NCI-H2196 (cell line): ENCODE measurements around the gene CHEK1.

Experiments used
- DNase-seq: peaks from one replicate; lab custom pipeline; 2025; ENCODE audit not compliant: unreplicated experiment; lab: John Stamatoyannopoulos, UW

Gene CHEK1

DNA sequence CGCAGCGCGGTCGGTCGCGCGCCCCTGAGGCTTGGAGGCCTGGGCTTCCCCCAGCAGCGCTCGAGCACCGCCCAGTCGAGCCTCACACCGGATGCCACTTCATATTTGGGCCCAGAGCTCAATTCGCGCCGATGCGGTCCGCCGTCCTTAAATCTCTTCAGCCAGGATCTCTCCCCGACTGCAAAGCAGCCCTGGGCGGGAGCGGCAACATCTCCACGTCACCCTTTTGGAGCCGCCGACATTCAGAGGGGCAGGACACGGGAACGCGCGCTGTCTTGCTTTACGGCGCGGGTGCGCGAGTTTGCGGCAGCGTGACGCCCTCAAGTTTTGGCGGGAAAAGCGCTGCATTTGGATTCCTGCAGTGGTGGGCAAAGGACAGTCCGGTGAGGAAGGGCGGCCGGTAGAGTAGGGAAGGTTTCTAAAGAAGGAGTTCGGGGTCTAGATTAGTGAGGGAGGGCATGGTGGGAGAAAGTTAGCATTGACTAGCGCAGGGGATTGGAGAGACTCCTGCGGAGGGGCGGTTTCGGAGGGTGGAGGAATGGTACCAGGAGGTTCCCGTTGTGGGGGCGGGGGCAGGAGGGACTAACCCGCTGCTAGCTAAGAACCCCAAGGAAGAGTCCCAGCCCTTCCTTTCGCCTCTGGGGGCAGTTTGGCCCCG lies 796 bp downstream of the CHEK1 start:
- peak; percentile 93 for DNase-seq

DNA sequence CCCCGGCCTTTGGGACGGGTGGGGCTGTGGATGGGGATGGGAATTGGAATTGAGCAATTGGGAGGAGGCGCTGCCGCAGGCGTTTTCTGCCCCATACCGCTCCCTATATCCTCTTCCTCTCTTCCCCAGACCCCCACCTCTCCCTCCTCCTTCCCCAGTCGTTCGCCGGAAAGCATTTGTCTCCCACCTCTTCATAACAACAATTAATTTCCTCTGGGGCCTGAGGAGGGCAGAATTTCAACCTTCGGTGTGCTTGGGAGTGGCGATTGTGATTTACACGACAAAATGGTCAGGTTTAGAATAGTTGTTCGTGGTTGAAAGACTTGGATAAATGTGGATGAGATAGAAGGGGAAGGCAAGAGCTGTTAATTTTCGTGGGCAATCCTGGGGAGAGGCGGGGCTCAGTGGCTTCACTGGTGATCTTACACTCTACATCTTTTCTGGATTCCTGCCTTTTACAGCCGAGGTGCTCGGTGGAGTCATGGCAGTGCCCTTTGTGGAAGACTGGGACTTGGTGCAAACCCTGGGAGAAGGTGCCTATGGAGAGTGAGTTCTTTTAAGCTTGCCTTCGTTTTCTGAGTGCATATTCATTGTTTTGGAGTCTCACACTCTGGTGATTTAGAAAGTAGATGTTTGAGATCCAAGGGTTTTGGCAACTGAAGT lies 1.5 kb downstream of the CHEK1 start:
- peak; percentile 81 for DNase-seq

DNA sequence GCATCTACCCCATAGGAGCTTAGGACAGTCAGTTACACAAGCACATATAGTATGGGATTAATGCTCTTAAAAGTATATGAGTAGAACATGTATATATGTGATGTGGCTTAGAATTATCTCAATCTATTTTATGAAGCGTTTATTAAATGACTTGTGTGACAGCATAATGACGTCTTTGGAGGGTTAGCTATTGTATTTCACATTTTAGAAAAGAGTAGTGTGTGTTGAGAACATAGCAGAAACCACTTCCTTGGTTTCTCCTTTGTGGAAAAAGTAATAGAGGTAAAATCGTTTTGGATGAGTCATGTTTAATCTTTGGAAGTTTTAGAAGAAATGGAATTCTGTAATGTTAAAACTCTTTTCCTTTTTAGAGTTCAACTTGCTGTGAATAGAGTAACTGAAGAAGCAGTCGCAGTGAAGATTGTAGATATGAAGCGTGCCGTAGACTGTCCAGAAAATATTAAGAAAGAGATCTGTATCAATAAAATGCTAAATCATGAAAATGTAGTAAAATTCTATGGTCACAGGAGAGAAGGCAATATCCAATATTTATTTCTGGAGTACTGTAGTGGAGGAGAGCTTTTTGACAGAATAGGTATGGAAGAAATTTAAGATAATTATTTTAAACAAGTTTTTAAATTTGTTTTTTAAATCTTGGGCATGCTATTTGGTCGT lies 2.4 kb downstream of the CHEK1 start:
- no peak for DNase-seq

DNA sequence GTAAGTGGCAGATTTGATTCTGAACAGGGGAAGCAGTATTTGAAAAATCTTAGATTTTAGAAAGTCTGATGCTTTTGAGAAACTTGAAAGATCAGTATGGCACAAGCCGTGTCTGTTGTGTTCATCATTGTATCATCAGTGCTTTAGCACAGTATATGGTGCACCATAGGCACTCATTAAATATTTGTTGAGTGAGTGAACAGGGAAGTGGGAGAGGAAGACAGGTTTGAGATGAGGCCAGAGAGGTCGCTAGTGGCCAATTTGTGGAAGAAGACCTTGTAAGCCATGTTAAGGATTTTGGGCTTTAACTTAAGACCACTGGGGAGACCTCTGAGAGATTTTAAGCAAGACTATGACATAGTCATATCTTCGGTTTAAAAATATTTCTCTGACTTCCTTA lies 12.9 kb downstream of the CHEK1 start:
- DNase-seq, result no peak

DNA sequence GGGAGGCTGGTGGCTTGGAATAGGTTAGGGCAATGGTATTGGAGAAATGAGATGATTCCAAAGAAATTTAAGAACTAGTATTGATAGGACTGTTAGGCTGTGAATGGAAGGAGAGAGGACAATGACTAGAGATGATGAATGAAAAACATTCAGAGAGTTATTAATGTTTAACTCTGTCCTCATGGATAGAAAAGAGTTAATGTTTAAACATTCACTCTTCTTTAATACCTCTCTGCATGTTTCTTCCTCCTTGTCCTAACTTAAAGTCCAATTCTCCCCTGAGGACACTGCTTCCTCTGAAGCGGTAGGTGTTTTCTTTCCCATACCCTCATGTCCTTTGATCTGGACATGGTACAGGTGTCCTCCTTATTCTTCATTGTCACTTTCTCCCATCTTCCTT lies 13.4 kb downstream of the CHEK1 start:
- no peak for DNase-seq

DNA sequence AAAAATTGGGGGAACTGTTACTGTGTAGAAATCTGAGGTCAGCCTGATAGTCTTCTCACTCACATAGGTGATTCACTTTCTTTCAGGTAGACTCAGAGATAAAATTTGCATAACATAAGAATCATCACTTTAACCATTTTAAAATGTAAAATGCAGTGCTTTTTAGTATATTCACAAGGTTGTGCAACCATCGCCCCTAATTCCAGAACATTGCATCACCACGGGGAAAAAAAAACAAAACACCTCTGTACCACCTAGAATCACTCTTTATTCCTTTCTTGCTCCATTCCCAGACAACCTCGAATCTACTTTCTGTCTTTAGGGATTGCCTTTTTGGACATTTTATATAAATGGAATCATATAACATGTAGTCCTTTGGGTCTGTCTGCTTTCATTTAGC lies 20.9 kb downstream of the CHEK1 start:
- DNase-seq, result no peak

DNA sequence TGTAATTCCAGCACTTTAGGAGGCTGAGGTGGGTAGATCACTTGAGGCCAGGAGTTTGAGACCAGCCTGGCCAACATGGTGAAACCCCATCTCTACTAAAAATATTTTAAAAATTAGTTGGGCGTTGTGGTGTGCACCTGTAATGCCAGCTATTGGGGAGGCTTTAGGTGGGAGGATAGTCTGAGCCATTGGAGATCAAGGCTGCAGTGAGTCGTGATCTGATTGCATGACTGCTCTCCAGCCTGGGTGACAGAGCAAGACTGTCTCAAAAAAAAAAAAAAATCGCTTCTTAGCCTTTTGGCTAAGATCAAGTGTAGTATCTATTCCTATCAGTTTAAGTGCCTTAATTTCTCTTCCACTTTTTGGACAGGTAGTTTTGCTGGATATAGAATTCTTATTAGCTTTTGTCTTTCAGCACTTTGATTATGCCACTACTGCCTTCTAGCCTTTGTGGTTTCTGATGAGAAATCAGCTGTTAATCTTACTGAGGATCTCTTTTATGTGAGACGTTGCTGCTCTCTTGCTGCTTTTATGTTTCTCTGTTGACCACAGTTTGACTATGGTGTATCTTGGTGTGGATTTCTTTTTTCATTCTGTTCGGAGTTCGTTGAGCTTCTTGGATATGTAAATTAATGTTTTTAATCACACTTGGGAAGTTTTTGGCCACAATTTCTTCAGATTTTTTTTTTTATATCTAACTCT lies 24.7 kb downstream of the CHEK1 start:
- DNase-seq, result no peak

DNA sequence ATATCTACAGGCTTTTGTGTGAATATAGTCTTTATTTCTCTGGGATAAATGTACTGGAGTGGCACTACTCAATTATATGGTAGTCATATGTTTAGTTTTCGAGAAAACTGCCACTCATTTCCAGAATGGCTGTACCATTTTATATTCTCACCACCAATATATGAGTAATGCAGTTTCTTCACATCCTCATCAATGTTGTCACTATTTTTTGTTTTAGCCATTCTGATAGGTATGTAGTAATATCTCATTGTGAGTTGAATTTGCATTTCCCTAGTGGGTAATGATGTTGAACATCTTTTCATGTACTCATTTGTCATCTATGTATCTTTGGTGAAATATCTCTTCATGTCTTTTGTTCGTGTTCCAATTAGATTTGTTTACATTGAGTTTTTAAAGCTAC lies 37.7 kb downstream of the CHEK1 start:
- no peak for DNase-seq

DNA sequence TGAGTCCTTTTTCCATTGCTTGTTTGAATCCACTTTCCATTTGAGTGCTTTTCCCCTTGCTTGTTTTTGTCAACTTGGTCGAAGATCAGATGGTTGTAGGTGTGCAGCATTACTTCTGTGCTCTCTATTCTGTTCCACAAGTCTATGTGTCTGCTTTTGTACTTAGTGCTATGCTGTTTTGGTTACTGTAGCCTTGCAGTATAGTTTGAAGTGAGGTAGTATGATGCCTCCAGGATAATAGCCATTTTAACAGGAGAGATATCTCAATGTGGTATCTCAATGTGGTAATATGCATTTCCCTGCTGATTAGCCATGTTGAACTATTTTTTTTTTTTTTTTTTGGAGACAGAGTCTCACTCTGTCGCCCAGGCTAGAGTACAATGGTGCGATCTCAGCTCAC lies 38.9 kb downstream of the CHEK1 start:
- DNase-seq, result no peak

DNA sequence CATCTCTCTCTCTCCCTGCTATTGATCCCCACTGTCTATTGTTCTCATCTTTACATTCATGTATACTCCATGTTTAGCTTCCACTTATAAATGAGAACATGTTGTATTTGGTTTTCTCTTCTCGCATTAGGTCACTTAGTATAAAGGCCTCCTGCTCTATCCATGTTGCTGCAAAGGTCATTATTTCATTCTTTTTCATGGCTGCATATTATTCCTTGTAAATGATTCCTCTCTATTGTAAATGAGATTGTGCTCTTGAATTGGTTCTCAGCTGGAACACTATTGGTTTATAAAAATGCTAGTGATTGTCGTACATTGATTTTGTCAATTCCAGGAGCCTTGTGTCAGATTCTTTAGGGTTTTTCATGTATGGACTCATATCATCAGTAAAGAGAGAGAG lies 42.2 kb downstream of the CHEK1 start:
- no peak for DNase-seq

DNA sequence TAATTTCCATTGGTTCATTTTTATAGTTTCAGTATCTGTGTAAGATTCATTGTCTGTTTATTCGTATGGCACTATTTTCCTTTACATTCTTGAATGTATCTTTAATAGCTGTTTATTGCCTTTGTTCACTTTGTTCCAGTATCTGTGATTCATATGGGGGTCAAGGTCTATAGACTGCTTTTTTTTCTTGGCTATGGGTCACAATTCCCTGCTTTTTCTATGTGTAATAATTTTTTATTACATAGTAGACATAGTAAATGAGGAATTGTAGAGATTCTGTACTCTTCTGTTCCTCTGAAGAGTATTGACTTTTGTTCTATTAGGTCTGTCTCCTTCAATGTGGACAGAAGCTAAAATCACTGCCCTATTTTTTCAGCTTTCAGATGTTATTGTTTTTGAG lies 45.2 kb downstream of the CHEK1 start:
- no peak for DNase-seq

DNA sequence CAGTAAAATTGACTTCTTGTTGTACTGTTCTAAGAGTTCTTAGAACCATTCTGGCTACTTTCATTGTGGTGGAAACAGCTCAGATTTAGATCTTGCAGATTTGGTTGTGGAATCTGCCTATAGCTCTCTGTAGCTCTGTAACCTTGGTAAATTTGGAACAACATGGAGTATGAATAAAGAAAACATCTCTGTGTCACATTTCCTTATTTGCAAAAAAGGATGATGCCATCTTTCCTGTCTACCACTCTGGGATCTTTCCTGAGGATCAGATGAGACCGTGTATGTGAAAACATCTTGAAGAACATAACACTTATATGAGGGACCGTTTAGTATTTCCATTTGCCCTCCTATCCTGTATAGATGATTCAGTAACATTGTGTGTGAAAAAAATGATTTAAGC lies 46.6 kb downstream of the CHEK1 start:
- DNase-seq, result no peak

DNA sequence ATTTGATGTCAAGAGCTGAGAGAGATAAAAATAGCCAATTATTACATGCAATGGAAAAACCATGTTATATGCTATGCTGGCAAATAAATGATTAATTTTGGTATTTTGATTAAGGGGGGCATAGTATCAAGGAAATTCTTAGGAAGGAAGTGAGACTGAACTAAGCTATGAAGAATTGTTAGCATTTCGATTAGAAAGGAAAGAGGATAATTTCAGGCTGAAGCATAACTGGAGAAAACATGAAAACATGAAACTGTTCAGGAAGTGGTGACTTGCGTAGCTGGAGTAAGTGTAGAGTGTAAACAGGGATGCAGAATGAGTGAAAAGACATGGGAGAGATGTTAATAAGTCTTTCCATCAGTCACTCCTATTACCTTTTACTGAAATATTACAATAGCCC lies 49.2 kb downstream of the CHEK1 start:
- no peak for DNase-seq

DNA sequence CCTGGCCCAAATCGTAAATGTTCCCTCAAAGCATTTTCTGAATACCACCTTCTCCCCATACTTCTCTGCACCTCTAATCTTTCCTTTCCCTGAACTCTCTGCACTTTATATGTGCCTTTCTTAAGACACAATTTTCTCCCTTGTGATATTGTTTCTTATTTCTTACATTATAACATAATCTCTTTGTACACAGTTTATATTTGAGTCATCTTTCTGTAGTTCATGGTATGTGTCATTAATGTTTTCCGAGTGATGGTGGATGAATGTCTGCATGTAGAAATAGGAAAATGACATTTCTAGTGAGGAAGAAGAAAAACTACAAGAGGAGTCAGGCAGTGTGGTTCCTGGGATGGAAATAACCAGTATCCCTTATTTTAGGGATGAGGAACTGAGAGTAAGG lies 50.2 kb downstream of the CHEK1 start:
- no peak for DNase-seq

DNA sequence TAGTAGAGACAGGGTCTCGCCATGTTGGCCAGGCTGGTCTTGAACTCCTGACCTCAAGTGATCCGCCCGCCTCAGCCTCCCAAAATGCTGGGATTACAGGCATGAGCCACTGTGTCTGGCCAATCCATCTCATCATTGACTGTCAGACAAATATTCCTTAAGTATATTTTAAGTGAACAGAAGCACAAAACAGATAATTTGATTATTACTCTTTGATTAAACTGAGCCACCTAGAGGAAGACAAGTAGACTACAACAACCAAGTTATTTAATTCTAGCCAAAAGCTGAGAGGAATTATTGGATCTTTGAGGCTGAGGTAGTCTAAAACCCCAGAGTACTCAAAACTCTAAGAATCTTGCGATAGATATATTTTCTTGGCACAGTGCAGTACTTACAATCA lies 54.4 kb downstream of the CHEK1 start:
- DNase-seq, result no peak

DNA sequence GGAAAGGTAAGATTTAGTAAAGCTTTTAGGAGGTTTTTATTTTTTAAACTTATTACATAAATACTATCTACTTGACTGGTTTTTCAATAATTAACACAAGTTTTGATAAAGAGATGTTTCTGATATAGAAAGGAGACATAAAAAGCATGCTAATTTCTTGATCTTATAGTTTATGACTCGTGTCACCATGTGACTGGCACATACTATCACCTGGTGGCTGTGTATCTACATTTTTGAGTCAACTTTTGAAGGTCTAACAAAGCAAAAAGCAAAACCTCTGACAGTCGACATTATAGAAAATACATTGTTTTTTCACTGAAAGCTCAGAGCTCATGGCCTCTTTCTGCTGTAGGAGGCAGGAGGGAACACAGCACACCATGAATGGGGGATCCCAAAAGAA lies 54.9 kb downstream of the CHEK1 start:
- no peak for DNase-seq

DNA sequence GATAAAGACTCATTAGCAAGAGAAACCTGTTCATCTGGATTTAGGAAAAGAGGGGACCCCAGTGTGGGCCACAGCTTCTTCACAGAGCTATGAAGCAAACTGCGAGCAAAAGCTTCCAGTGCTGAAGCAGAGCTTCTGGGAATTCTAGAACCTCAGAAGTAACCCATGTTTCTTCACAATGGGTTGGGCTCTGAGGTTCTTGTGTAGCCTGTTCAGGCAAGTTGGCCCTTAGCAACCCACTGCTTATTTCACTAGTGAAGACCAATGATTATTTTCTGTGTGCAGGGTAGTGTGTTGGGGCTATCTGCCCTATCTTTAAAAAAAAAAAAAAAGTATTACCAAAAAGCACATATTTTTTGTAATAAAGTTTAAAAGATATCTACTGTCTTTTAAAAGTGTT lies 55.8 kb downstream of the CHEK1 start, which contains the start of gene ACRV1:
TSS of gene ACRV1 (minus strand) at position 101 of the 400 bp plus-strand sequence. CDS start at position 34, 67 bp downstream.
- no peak for DNase-seq

DNA sequence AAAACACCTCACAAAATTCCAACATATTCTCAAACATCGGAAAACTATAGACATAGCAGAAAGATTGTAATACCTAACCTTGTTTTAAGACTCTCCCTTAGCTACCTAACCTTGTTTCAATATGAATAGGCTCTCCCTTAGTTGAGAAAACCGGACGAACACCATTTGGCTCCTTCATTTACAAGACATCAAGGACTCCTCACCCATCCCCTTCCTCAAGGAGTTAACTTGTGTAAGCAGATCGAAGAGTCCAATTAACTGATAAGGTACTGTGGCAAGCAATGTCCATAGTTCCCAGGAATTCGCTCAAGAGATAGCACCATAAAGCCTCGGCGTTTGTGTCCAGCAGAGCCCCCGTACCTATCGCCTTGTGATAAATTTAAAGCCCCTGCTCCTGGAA lies 60.3 kb downstream of the CHEK1 start:
- no peak for DNase-seq

DNA sequence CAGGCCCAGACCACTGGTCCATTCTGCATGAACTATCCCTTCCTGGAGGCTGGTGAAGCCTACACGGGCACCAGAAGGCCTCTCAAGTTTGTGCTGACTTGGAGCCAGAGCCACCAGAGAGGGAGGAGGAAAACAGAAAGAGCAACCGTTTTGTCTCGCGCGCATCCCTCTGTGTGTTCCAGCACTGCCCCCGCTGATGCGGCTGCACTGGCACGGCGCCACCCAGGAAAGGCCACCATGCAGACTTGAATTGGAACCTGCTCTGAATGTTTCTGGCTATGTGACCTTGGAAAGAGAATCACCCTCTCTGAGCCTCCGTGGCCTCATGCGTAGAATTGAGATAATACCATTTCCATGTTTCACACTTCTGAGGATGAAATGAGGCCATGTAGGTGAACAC lies 63.1 kb downstream of the CHEK1 start:
- DNase-seq, result no peak

DNA sequence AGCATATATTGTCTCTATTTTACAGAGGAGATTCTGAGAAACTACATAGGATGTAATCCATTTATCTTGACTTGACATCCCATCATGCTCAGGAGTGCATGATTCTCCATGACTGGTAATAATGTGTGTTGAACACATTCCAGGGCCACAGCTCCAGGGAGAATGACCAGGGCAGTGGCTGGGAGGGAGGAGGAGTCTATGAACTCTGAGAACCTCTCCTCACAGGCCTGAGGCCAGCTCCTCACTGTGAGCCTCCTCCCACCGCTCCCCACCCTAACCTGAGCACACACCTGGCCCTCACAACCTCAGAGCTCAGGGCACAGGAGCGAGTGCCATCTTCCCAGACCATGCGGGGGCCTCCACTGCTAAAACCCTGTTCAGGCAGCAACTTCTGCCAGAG lies 63.7 kb downstream of the CHEK1 start:
- no peak for DNase-seq

DNA sequence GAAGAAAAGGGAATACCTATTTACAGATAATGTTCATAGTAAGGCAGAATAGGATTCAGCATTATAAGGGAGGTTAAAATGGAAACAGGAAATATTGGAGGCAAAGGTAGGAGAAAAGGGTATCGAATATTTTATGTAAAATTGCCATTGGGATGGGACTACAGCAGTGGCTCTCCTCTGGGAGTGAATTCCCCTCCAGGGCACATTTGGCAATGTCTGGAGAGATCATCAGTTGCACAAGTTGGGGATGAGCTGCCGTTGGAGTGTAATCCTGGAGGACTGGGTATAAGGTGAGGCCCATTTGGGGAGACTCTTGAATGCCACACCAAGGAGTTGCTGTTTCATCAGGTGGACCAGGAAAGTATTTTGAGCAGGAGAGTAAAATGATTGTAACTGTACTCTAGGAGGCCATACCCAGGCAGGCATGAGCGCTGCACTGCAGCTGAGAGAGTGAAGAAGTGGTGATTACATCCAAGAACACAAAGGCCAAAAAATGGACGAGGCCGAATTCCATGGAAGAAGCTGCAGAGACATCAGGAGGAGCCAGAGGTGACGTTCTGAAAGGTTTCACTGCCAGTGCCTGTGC lies 64.4 kb downstream of the CHEK1 start:
- no peak for DNase-seq
